Suprapubic skin (tissue), 4 donors: ENCODE measurements around the gene ADCYAP1R1. TPM values are rescaled to one million over a fixed set of nuclear protein-coding genes. Genes with fewer than 3 reads are reported as not detected.

Experiments used
- DNase-seq, 2 donors: peaks; one replicate each; pipeline ENCODE4 v3.0.0-alpha.2; 2019; ENCODE audit warnings: low spot score in 2 of 2
- H3K27ac ChIP-seq: fragments of 200-600 bp; sonication (generic); one replicate; pipeline ENCODE4 v1.5.1; 2019
- H3K27me3 ChIP-seq: fragments of 200-600 bp; sonication (generic); one replicate; pipeline ENCODE4 v1.5.1; 2019
- H3K36me3 ChIP-seq: fragments of 200-600 bp; sonication (generic); one replicate; pipeline ENCODE4 v1.5.1; 2019
- H3K4me1 ChIP-seq: fragments of 200-600 bp; sonication (generic); one replicate; pipeline ENCODE4 v1.5.1; 2019
- H3K4me3 ChIP-seq: fragments of 200-600 bp; sonication (generic); one replicate; pipeline ENCODE4 v1.5.1; 2019; ENCODE audit warnings: mild to moderate bottlenecking
- H3K9me3 ChIP-seq: fragments of 200-600 bp; sonication (generic); one replicate; pipeline ENCODE4 v1.5.1; 2019
- EP300 ChIP-seq: sonication (generic); formaldehyde crosslinking; IDR thresholded peaks from one replicate; pipeline ENCODE4 v1.6.1; 2017; ENCODE audit warnings: antibody characterized with exemption
- POLR2A ChIP-seq, 2 donors: fragments of 450-650 bp; IDR thresholded peaks; one replicate each; pipeline ENCODE4 v1.6.1; 2017; ENCODE audit warnings: antibody characterized with exemption in 2 of 2, mild to moderate bottlenecking in 2 of 2, moderate library complexity in 2 of 2
- POLR2AphosphoS5 ChIP-seq, 3 donors: sonication (generic); formaldehyde crosslinking; IDR thresholded peaks; one replicate each; pipeline ENCODE4 v1.6.1; 2017; ENCODE audit warnings: antibody characterized with exemption in 3 of 3
- WGBS: methylation state at CpG from one replicate; pipeline ENCODE4 v1.1.5; 2018; 5-methylcytosine and 5-hydroxymethylcytosine counted together
- total RNA-seq, 4 donors: library from RNA; depleted of rRNA; stranded (reverse); fragments of >200 nt; gene quantifications; one replicate each; pipeline ENCODE4 v1.1.0, GENCODE V29; 2016
- TF ChIP-seq, protein P1 (sequence below), 2 donors: fragments of 200-600 bp in 1 of 2; fragments of 450-650 bp in 1 of 2; sonication (generic) in 1 of 2; IDR thresholded peaks; one replicate each; pipeline ENCODE4 v1.5.1; 2016 to 2019; ENCODE audit warnings: antibody characterized with exemption in 2 of 2, mild to moderate bottlenecking in 1 of 2, moderate library complexity in 1 of 2

Gene ADCYAP1R1
- total RNA-seq, 4 donors from 2014 or later = 0.64 to 6.7 (median 1.1) TPM

DNA sequence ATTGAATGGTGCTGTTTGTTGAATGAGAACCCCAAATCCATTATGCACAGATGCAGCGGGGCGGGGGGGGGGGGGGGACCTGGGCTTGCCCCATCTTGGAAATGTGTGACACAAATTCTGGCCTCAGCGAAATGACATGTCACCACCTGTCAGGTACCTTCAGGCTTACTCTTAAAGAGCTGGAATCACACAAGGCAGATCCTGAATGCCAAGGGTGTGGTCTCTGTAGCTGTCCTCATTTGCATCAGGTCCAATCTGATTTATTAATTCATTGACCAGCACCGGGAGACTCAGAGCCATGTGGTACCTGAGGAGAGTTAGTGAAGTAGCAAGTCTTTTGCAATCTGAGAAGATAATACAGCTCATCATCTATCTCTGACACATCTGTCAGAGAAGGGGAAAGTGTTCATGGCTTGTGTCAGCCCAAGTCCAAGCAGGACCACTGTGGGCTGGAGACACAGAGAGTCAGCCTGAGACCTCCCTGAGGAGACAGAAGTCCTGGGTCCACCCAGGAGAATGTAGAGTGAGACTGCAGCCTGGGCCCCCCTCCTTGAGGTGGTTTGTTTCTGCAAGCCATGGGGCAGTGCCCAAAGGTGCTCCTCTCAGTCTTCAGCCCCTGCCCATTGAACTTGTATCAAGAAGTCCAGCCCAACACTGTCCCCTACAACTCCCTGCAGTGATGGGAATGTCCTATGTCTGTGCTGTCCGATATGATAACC, 46.7 kb downstream of the ADCYAP1R1 start:
- Histone ChIP-seq H3K36me3 (no peaks in the 10 kb centered on the region), H3K27ac (no peak overlapping the region), H3K9me3 (no peaks in the 10 kb centered on the region), H3K4me1 (no peaks in the 10 kb centered on the region), H3K4me3 (no peak overlapping the region), H3K27me3 (peaks cover 17% of the 10 kb centered on the region)
- peak; percentile 14 to 67 for DNase-seq
- WGBS = 58% methylated on average over 4 of the region's 5 CpGs
- TF ChIP-seq POLR2AphosphoS5 (IDR thresholded peaks at IDR 0.05) = no peak
- TF ChIP-seq POLR2A (IDR thresholded peaks at IDR 0.05) = no peak

DNA sequence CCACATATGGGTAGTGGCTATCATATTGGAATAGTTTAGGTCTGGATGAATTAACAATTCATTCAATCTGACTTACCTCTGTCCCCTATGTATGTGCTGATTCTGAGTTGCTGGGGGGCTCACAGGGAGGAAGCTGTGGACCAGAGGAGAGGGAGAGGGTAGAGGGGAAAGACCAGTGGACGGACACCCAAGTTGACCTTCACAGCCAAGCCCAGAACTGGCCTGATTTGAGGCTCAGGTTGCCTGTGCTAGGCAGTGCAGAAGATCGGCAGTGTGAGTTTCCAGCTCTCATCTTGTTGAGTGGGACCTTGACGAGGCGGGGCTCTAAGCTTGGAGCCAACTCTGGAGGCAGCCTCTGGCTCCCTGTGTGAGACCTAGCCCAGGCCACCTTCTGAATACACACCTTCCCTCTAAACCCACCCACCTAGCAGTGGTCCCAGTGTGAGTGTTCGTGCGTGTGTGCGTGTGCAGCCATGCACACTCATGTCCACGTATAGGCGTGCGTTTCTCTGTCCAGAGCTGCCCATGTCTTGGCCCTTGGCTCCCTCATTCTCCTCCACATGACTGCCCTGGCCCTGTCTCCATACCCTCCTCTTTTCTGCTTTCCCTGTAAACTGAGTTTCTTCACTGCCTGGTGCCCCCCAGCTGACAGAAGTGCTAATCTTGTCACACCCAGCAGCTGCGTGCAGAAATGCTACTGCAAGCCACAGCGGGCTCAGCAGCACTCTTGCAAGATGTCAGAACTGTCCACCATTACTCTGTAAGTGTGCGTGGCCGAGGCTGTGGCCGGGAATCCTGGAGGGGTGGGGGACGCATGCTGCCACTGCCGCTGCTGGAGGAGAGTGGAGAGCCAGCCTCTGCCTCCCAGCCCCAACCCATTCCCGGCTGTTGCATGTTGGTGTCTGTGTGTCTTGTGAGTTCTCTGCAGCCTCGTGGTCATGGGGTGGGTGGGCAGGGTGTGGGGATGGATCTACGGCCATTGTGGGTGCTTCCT, 47.6 kb downstream of the ADCYAP1R1 start:
- DNase-seq = peak; percentile 38 to 66
- no peaks in the 10 kb centered on the region for H3K9me3 ChIP-seq
- no peak overlapping the region for H3K4me3 ChIP-seq
- H3K27ac ChIP-seq = no peak overlapping the region
- peaks cover 3% of the 10 kb centered on the region for H3K4me1 ChIP-seq
- H3K36me3 ChIP-seq = no peaks in the 10 kb centered on the region
- peaks cover 13% of the 10 kb centered on the region for H3K27me3 ChIP-seq
- no peak for TF ChIP-seq EP300
- TF ChIP-seq POLR2A (IDR thresholded peaks at IDR 0.05) = no peak
- no peak for TF ChIP-seq POLR2AphosphoS5 (IDR thresholded peaks at IDR 0.05)
- TF ChIP-seq, protein P1, sequence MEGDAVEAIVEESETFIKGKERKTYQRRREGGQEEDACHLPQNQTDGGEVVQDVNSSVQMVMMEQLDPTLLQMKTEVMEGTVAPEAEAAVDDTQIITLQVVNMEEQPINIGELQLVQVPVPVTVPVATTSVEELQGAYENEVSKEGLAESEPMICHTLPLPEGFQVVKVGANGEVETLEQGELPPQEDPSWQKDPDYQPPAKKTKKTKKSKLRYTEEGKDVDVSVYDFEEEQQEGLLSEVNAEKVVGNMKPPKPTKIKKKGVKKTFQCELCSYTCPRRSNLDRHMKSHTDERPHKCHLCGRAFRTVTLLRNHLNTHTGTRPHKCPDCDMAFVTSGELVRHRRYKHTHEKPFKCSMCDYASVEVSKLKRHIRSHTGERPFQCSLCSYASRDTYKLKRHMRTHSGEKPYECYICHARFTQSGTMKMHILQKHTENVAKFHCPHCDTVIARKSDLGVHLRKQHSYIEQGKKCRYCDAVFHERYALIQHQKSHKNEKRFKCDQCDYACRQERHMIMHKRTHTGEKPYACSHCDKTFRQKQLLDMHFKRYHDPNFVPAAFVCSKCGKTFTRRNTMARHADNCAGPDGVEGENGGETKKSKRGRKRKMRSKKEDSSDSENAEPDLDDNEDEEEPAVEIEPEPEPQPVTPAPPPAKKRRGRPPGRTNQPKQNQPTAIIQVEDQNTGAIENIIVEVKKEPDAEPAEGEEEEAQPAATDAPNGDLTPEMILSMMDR (IDR thresholded peaks at IDR 0.05) = no peak
- whole genome bisulfite sequencing = 87% methylated on average over 11 of the region's 20 CpGs

DNA sequence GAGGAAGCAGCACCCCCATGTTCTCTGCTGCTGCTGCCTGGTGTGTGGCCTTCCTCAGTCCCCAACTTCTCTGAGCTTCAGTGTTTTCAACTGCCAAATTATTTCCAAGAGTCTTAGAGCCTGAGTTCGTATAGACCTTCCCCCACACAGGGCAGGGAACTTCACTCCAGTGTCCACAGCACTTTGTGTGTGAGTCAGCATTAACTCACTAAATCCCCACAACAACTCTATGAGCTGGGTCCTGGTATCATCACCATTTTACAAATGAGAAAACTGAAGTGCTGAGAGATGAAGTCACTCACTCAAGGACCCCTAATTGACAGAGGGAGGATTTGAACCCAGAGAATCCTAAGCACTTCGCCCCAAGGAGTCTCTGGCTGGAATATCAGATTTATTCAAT, 48.3 kb downstream of the ADCYAP1R1 start:
- H3K4me3 ChIP-seq = no peak overlapping the region
- peaks cover 13% of the 10 kb centered on the region for H3K27me3 ChIP-seq
- no peak for DNase-seq
- H3K9me3 ChIP-seq = no peaks in the 10 kb centered on the region
- no peak overlapping the region for H3K27ac ChIP-seq
- no peak for TF ChIP-seq POLR2A (IDR thresholded peaks at IDR 0.05)
- TF ChIP-seq, protein P1 (IDR thresholded peaks at IDR 0.05) = no peak
- TF ChIP-seq POLR2AphosphoS5 (IDR thresholded peaks at IDR 0.05) = no peak
- TF ChIP-seq EP300 = no peak
- H3K4me1 ChIP-seq = peaks cover 9% of the 10 kb centered on the region
- 100% methylated on average over 2 of the region's 2 CpGs for WGBS
- H3K36me3 ChIP-seq = no peaks in the 10 kb centered on the region

DNA sequence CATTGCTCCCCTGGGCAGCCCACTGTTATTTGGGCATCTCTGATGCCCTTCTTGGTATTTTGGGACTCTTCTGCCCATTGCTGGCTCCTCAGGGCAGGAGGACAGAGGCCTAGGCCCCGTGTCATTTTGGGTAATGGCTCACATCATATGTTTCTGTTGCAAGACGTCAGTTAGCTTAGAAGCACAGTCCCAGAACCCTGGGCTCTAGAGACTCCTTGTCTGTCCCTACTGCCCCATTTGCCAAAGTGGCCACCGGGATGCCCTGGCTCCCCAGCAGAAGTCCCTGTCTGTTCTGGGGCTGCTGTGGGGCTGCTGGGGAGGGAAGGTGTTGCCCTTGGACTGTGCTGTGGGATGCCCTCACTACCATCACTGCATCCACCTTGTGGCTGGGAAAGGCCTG, 48.8 kb downstream of the ADCYAP1R1 start:
- H3K4me3 ChIP-seq = no peak overlapping the region
- 100% methylated on average over 2 of the region's 3 CpGs for WGBS
- peaks cover 11% of the 10 kb centered on the region for H3K27me3 ChIP-seq
- no peaks in the 10 kb centered on the region for H3K36me3 ChIP-seq
- peak in 1 of 2 donors; percentile 49 for DNase-seq
- no peak for TF ChIP-seq POLR2A (IDR thresholded peaks at IDR 0.05)
- TF ChIP-seq POLR2AphosphoS5 (IDR thresholded peaks at IDR 0.05) = no peak
- no peak for TF ChIP-seq EP300
- TF ChIP-seq, protein P1 (IDR thresholded peaks at IDR 0.05) = no peak
- peaks cover 9% of the 10 kb centered on the region for H3K4me1 ChIP-seq
- H3K27ac ChIP-seq = no peak overlapping the region
- H3K9me3 ChIP-seq = no peaks in the 10 kb centered on the region

DNA sequence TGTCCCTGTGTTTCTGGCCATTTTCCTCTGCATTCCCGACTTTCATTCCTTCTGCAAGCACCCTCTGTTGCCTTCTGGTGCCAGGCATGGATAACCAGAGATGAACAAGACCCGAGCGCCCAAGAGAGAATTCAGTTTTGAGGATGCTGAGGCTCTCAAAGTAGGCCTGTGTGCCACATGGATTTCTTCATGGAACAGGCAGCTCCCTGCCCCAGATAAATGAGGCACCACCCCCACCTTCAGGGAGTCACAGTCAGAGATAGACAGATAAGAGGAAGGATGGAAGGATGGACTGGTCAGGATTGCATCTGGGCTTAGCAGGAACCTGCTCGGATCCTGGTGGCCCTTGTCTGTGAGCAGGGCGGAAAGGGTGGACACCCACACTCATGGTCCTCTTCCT, 49.4 kb downstream of the ADCYAP1R1 start:
- no peak overlapping the region for H3K4me3 ChIP-seq
- H3K4me1 ChIP-seq = peaks cover 9% of the 10 kb centered on the region
- H3K27me3 ChIP-seq = peaks cover 4% of the 10 kb centered on the region
- no peaks in the 10 kb centered on the region for H3K36me3 ChIP-seq
- TF ChIP-seq, protein P1 (IDR thresholded peaks at IDR 0.05) = no peak
- no peaks in the 10 kb centered on the region for H3K9me3 ChIP-seq
- DNase-seq = peak in 1 of 2 donors; percentile 12
- 90% methylated on average over 5 of the region's 5 CpGs for WGBS
- no peak overlapping the region for H3K27ac ChIP-seq
